Measurements from ENCODE around the gene MRTFA.
"Not testable (repeated sequence)": the region's sequence is repeated elsewhere in the genome, so short reads cannot be mapped to it uniquely, and the experiment has no call there.

MRTFA gene

GRCh38 chr22:40383905-40384304 lies 252.6 kb downstream of the MRTFA start:
- DNase-seq = no peak

- DNase-seq = no peak
These were observed 255.1 kb downstream of the MRTFA start for GRCh38 chr22:40381461-40381860.

GRCh38 chr22:40378448-40378847 lies 258.1 kb downstream of the MRTFA start:
- DNase-seq = not testable (repeated sequence)

GRCh38 chr22:40377931-40378330 lies 258.6 kb downstream of the MRTFA start:
- no peak for DNase-seq

GRCh38 chr22:40376149-40376548 lies 260.4 kb downstream of the MRTFA start:
- DNase-seq = no peak

- no peak for DNase-seq
These were observed 262.0 kb downstream of the MRTFA start for GRCh38 chr22:40374567-40374966.

- no peak for DNase-seq
These were observed 267.7 kb downstream of the MRTFA start for GRCh38 chr22:40368836-40369235.

GRCh38 chr22:40368016-40368415 lies 268.5 kb downstream of the MRTFA start:
- no peak for DNase-seq

- no peak for DNase-seq
These were observed 269.2 kb downstream of the MRTFA start for GRCh38 chr22:40367342-40367741.

GRCh38 chr22:40366068-40366467 lies 270.5 kb downstream of the MRTFA start:
- DNase-seq = no peak

GRCh38 chr22:40364431-40364830 lies 272.1 kb downstream of the MRTFA start:
- DNase-seq = no peak

- no peak for DNase-seq
These were observed 273.5 kb downstream of the MRTFA start for GRCh38 chr22:40363059-40363458.

- no peak for DNase-seq
These were observed 275.4 kb downstream of the MRTFA start for GRCh38 chr22:40361100-40361499.

All from activated CD4-positive, alpha-beta T cell treated with anti-CD3 and anti-CD28 coated beads, Interleukin-2, amount 50 U/mL, for 48 hours (primary cell).